Endothelial cell of umbilical vein (primary cell): ENCODE results near the gene STC2. TPM values are rescaled to one million over a fixed set of nuclear protein-coding genes. Genes with fewer than 3 reads are reported as not detected.

ENCODE experiments used
- BruUV-seq: library from RNA; stranded (reverse); fragments of 400-500 nt; replicated peaks from 2 replicates; lab custom pipeline; 2021; lab: Mats Ljungman, UMichigan
- CTCF ChIA-PET: fragments of 300-600, 350-600 bp; sonication (Branson Sonifier 250); formaldehyde crosslinking; loops from one replicate; lab custom pipeline; 2021; ENCODE audit warnings: antibody characterized with exemption, inconsistent platforms; lab: Charles Lee
- POLR2A ChIA-PET: fragments of 300-600, 350-600 bp; sonication (Branson Sonifier 250); formaldehyde crosslinking; loops from one replicate; lab custom pipeline; 2021; ENCODE audit warnings: antibody characterized with exemption, inconsistent platforms; lab: Charles Lee
- DNase-seq: peaks from one replicate; pipeline ENCODE4 v3.0.0-alpha.2; 2011; ENCODE audit warnings: low read depth, low spot score
- FAIRE-seq: peaks from 2 replicates; lab custom pipeline; 2011; peaks lifted over from hg19 to GRCh38; lab: Jason Lieb, UNC
- H2AFZ ChIP-seq: 2 replicates; pipeline ENCODE4 v1.6.0; 2012; ENCODE audit warnings: low read depth, low read length, control low read depth, inconsistent platforms
- H3K27ac ChIP-seq: 2 replicates; pipeline ENCODE4 v1.5.1; 2011; ENCODE audit warnings: low read depth, mild to moderate bottlenecking, control low read depth, low read length, moderate library complexity; ENCODE audit not compliant: insufficient read depth
- H3K27me3 ChIP-seq, 2 experiments: 2 replicates each; pipeline versions ENCODE4 v1.6.0 to v1.6.1; 2011; ENCODE audit warnings: low read length in 2 of 2, mixed read lengths in 1 of 2; ENCODE audit not compliant: control insufficient read depth in 2 of 2, insufficient read depth in 2 of 2
- H3K36me3 ChIP-seq, 2 experiments: 2 replicates in 1 of 2; 3 replicates in 1 of 2; pipeline ENCODE4 v1.5.1; 2011; ENCODE audit warnings: low read length in 2 of 2, mild to moderate bottlenecking in 1 of 2, moderate library complexity in 1 of 2; ENCODE audit not compliant: control insufficient read depth in 2 of 2, insufficient read depth in 2 of 2; ENCODE audit errors: extremely low read depth in 1 of 2
- H3K4me1 ChIP-seq: 3 replicates; pipeline ENCODE4 v1.5.1; 2011; ENCODE audit warnings: mild to moderate bottlenecking, low read length; ENCODE audit not compliant: control insufficient read depth, insufficient read depth; ENCODE audit errors: extremely low read depth
- H3K4me2 ChIP-seq: 2 replicates; pipeline ENCODE4 v1.6.1; 2011; ENCODE audit warnings: low read length, control low read depth, mixed read lengths; ENCODE audit not compliant: insufficient read depth
- H3K4me3 ChIP-seq, 3 experiments: fragments of 200-600 bp in 1 of 3; sonication (generic), shearing (Covaris generic) in 1 of 3; replicated peaks in 1 of 3; 2 replicates each; pipeline ENCODE4 v1.5.1; 2011 to 2016; ENCODE audit warnings: control low read depth in 3 of 3, low read length in 3 of 3, mild to moderate bottlenecking in 2 of 3, inconsistent platforms in 1 of 3, low read depth in 1 of 3, moderate library complexity in 1 of 3; ENCODE audit not compliant: insufficient read depth in 1 of 3
- H3K79me2 ChIP-seq: 2 replicates; pipeline ENCODE4 v1.6.0; 2012; ENCODE audit warnings: low read length, inconsistent platforms; ENCODE audit not compliant: control insufficient read depth, insufficient read depth
- H3K9ac ChIP-seq: replicated peaks from 2 replicates; pipeline ENCODE3; 2011; ENCODE audit warnings: low read length, control low read depth; ENCODE audit not compliant: insufficient read depth; ENCODE audit errors: extremely low read depth
- H3K9me1 ChIP-seq: replicated peaks from 3 replicates; pipeline ENCODE4 v1.6.0; 2011; ENCODE audit warnings: mild to moderate bottlenecking, low read length; ENCODE audit not compliant: control insufficient read depth, insufficient read depth; ENCODE audit errors: extremely low read depth
- H3K9me3 ChIP-seq: replicated peaks from 2 replicates; pipeline ENCODE4 v1.5.1; 2012; ENCODE audit warnings: low read length, inconsistent platforms; ENCODE audit not compliant: control insufficient read depth, insufficient read depth
- H4K20me1 ChIP-seq: replicated peaks from 2 replicates; pipeline ENCODE3; 2011; ENCODE audit warnings: mild to moderate bottlenecking, low read length; ENCODE audit not compliant: control insufficient read depth, insufficient read depth; ENCODE audit errors: extremely low read depth
- CTCF ChIP-seq, 2 donors: IDR thresholded peaks; 1 replicate in 1 of 2; 2 replicates in 1 of 2; pipeline ENCODE4 v1.5.1; 2011; ENCODE audit warnings: low read length in 2 of 2, mild to moderate bottlenecking in 2 of 2, moderate library complexity in 2 of 2, control low read depth in 1 of 2, inconsistent platforms in 1 of 2, low read depth in 1 of 2; ENCODE audit not compliant: insufficient read depth in 1 of 2; ENCODE audit errors: extremely low read depth in 1 of 2
- EZH2 ChIP-seq: IDR thresholded peaks from 2 replicates; pipeline ENCODE4 v1.6.1; 2012; ENCODE audit warnings: borderline replicate concordance, low read depth, mild to moderate bottlenecking, moderate library complexity, low read length, inconsistent platforms; ENCODE audit not compliant: severe bottlenecking
- FOS ChIP-seq: IDR thresholded peaks from 2 replicates; pipeline ENCODE4 v1.6.1; 2011; ENCODE audit warnings: mild to moderate bottlenecking, low read length, moderate library complexity, borderline replicate concordance; ENCODE audit not compliant: insufficient read depth
- GATA2 ChIP-seq: IDR thresholded peaks from 2 replicates; pipeline ENCODE4 v1.7.0; 2011; ENCODE audit warnings: low read depth, mild to moderate bottlenecking, moderate library complexity, mixed read lengths, low read length; ENCODE audit not compliant: insufficient read length, insufficient read depth
- JUN ChIP-seq: IDR thresholded peaks from 2 replicates; pipeline ENCODE4 v1.6.1; 2011; ENCODE audit warnings: borderline replicate concordance, low read depth; ENCODE audit not compliant: insufficient read length, insufficient read depth
- MAX ChIP-seq: IDR thresholded peaks from 2 replicates; pipeline ENCODE4 v1.6.1; 2011; ENCODE audit not compliant: insufficient read depth, insufficient read length
- MYC ChIP-seq: IDR thresholded peaks from one replicate; pipeline ENCODE4 v1.6.1; 2011; ENCODE audit warnings: mild to moderate bottlenecking, low read depth, low read length
- POLR2A ChIP-seq: IDR thresholded peaks from 2 replicates; pipeline ENCODE4 v1.6.1; 2012; ENCODE audit warnings: low read depth, mild to moderate bottlenecking, control low read depth, low read length
- POLR2AphosphoS5 ChIP-seq: IDR thresholded peaks from 2 replicates; pipeline ENCODE4 v1.6.1; 2012; ENCODE audit warnings: low read depth, mild to moderate bottlenecking, control low read depth, low read length, moderate library complexity; ENCODE audit not compliant: insufficient read depth
- dilution Hi-C: fragments of 300-500 bp; cut with MboI; formaldehyde crosslinking; loops from one replicate; pipeline ENCODE4 v1.15.0; 2019; ENCODE audit warnings: low sequenced_read_pairs; ENCODE audit not compliant: extremely low pct_ligation_motif_present
- intact Hi-C: fragments of 100-400 bp; cut with micrococcal nuclease; formaldehyde crosslinking; loops from one replicate; pipeline ENCODE4 v1.10.0; 2022
- polyA plus RNA-seq, 4 experiments: library from polyadenylated mRNA; depleted of rRNA in 3 of 4; stranded (reverse) in 3 of 4; unstranded in 1 of 4; fragments of >200 nt; gene quantifications; 2 replicates each; pipeline versions ENCODE4 v1.2.1 to v1.2.3, GENCODE V29; 2011 to 2012; ENCODE audit warnings: missing spikeins in 1 of 4
- total RNA-seq: library from RNA; stranded (reverse); gene quantifications from 2 replicates; pipeline ENCODE4 v1.2.3, GENCODE V29; 2021

The STC2 gene
- total and polyA plus RNA-seq, 2 donors (not counting 3 experiments of a cell fraction or from before 2014, with no cell fraction given), result 19.0 to 26.9 TPM

GRCh38 chr5:173300389-173301047, 27.7 kb downstream of the STC2 start:
- H3K9me3 ChIP-seq, result no peaks in the 10 kb centered on the region
- dilution Hi-C loops, result no loop called here

More at GRCh38 chr5:173300389-173301047, 27.7 kb downstream of the STC2 start:
- Histone ChIP-seq H3K36me3 (no peaks in the 10 kb centered on the region), H3K9me1 (no peaks in the 10 kb centered on the region), H2AFZ (no peak overlapping the region), H4K20me1 (no peaks in the 10 kb centered on the region), H3K79me2 (no peaks in the 10 kb centered on the region), H3K4me1 (peaks cover 10% of the 10 kb centered on the region), H3K27me3 (no peaks in the 10 kb centered on the region), H3K4me2 (no peak overlapping the region), H3K9ac (no peak overlapping the region), H3K27ac (no peak overlapping the region), H3K4me3 (no peak overlapping the region)
- BruUV-seq, result no TSS peak
- TF ChIP-seq FOS (no peak), POLR2AphosphoS5 (no peak), MAX (no peak), CTCF (IDR thresholded peaks at IDR 0.05; ENCODE audit: extremely low read depth in 1 of 2, insufficient read depth in 1 of 2, low read depth in 1 of 2, low read length in 2 of 2) (no peak), JUN (no peak), EZH2 (no peak), POLR2A (no peak), GATA2 (no peak), MYC (no peak)
- CTCF ChIA-PET, result interaction anchor here (1.2 to 2.5 kb wide), 2 partner anchors 9 to 31 kb away, joined by 3 to 16 read pairs; no protein-coding TSS in a partner anchor
- POLR2A ChIA-PET, result no interaction called here
- FAIRE-seq (no peak), DNase-seq (no peak)
- intact Hi-C loops, result no loop called here
